ENCODE results near the gene VEZT.

DNA sequence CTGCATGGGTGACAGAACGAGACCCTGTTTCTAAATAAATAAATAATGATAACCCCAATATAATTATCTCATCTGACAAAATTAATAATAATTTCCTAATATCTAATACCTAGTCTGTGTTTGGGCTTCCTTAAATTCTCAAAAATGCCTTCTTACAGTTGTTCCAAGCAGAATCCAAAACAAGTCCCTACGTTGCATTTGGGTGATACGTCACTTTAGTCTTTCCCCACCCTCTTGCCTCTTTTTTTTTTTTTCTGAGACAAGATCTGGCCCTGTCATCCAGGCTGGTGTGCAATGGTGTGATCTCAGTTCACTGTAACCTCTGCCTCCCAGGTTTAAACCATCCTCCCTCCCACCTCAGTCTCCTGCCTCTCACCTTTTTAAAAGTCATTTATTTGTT lies 26.7 kb downstream of the VEZT start:
- TF ChIP-seq, protein P1, sequence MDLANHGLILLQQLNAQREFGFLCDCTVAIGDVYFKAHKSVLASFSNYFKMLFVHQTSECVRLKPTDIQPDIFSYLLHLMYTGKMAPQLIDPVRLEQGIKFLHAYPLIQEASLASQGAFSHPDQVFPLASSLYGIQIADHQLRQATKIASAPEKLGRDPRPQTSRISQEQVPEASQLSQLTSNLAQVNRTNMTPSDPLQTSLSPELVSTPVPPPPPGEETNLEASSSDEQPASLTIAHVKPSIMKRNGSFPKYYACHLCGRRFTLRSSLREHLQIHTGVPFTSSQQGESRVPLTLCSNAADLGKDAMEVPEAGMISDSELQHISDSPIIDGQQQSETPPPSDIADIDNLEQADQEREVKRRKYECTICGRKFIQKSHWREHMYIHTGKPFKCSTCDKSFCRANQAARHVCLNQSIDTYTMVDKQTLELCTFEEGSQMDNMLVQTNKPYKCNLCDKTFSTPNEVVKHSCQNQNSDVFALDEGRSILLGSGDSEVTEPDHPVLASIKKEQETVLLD (IDR thresholded peaks at IDR 0.05), result no peak
- no peak for TF ChIP-seq POLR2A (conservative IDR thresholded peaks at IDR 0.05)
- no peak for TF ChIP-seq SREBF2 (CRISPR knock-in tag; IDR thresholded peaks at IDR 0.05)
- TF ChIP-seq, protein P2, sequence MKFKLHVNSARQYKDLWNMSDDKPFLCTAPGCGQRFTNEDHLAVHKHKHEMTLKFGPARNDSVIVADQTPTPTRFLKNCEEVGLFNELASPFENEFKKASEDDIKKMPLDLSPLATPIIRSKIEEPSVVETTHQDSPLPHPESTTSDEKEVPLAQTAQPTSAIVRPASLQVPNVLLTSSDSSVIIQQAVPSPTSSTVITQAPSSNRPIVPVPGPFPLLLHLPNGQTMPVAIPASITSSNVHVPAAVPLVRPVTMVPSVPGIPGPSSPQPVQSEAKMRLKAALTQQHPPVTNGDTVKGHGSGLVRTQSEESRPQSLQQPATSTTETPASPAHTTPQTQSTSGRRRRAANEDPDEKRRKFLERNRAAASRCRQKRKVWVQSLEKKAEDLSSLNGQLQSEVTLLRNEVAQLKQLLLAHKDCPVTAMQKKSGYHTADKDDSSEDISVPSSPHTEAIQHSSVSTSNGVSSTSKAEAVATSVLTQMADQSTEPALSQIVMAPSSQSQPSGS (CRISPR knock-in tag; IDR thresholded peaks at IDR 0.05), result no peak
- TF ChIP-seq JUN (IDR thresholded peaks at IDR 0.05; ENCODE audit: borderline replicate concordance, low read depth, low read length), result no peak
- no peak for TF ChIP-seq JUN (CRISPR knock-in tag; IDR thresholded peaks at IDR 0.05; ENCODE audit: borderline replicate concordance)
- TF ChIP-seq, protein P3, sequence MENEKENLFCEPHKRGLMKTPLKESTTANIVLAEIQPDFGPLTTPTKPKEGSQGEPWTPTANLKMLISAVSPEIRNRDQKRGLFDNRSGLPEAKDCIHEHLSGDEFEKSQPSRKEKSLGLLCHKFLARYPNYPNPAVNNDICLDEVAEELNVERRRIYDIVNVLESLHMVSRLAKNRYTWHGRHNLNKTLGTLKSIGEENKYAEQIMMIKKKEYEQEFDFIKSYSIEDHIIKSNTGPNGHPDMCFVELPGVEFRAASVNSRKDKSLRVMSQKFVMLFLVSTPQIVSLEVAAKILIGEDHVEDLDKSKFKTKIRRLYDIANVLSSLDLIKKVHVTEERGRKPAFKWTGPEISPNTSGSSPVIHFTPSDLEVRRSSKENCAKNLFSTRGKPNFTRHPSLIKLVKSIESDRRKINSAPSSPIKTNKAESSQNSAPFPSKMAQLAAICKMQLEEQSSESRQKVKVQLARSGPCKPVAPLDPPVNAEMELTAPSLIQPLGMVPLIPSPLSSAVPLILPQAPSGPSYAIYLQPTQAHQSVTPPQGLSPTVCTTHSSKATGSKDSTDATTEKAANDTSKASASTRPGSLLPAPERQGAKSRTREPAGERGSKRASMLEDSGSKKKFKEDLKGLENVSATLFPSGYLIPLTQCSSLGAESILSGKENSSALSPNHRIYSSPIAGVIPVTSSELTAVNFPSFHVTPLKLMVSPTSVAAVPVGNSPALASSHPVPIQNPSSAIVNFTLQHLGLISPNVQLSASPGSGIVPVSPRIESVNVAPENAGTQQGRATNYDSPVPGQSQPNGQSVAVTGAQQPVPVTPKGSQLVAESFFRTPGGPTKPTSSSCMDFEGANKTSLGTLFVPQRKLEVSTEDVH (IDR thresholded peaks at IDR 0.05; ENCODE audit: low read depth, partially characterized antibody), result no peak
- no peak for TF ChIP-seq ZFX (CRISPR knock-in tag; IDR thresholded peaks at IDR 0.05)
- TF ChIP-seq, protein P4, sequence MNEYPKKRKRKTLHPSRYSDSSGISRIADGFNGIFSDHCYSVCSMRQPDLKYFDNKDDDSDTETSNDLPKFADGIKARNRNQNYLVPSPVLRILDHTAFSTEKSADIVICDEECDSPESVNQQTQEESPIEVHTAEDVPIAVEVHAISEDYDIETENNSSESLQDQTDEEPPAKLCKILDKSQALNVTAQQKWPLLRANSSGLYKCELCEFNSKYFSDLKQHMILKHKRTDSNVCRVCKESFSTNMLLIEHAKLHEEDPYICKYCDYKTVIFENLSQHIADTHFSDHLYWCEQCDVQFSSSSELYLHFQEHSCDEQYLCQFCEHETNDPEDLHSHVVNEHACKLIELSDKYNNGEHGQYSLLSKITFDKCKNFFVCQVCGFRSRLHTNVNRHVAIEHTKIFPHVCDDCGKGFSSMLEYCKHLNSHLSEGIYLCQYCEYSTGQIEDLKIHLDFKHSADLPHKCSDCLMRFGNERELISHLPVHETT (CRISPR knock-in tag; conservative IDR thresholded peaks at IDR 0.05 in 1 of 2, IDR thresholded peaks at IDR 0.05 in 1 of 2), result no peak
- TF ChIP-seq JUND (IDR thresholded peaks at IDR 0.05; ENCODE audit: borderline replicate concordance, low read depth, low read length), result no peak
- TF ChIP-seq JUND (tag; IDR thresholded peaks at IDR 0.05; ENCODE audit: borderline replicate concordance, low read depth, low read length), result no peak
- TF ChIP-seq, protein P5, sequence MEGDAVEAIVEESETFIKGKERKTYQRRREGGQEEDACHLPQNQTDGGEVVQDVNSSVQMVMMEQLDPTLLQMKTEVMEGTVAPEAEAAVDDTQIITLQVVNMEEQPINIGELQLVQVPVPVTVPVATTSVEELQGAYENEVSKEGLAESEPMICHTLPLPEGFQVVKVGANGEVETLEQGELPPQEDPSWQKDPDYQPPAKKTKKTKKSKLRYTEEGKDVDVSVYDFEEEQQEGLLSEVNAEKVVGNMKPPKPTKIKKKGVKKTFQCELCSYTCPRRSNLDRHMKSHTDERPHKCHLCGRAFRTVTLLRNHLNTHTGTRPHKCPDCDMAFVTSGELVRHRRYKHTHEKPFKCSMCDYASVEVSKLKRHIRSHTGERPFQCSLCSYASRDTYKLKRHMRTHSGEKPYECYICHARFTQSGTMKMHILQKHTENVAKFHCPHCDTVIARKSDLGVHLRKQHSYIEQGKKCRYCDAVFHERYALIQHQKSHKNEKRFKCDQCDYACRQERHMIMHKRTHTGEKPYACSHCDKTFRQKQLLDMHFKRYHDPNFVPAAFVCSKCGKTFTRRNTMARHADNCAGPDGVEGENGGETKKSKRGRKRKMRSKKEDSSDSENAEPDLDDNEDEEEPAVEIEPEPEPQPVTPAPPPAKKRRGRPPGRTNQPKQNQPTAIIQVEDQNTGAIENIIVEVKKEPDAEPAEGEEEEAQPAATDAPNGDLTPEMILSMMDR (IDR thresholded peaks at IDR 0.05 in 2 of 3, conservative IDR thresholded peaks at IDR 0.05 in 1 of 3; ENCODE audit: insufficient read depth in 2 of 3, low read depth in 1 of 3, low read length in 3 of 3), result no peak
- no peak for TF ChIP-seq TRIM28 (IDR thresholded peaks at IDR 0.05)
- TF ChIP-seq XRCC3 (IDR thresholded peaks at IDR 0.05), result no peak

Measured in K562 (cell line).